Loucy (cell line): ENCODE measurements around the gene OPN1MW3.
"Not testable (repeated sequence)": the region's sequence is repeated elsewhere in the genome, so short reads cannot be mapped to it uniquely, and the experiment has no call there.

Experiments
- CTCF ChIP-seq: fragments of 200-600 bp; sonication (generic); conservative IDR thresholded peaks from 2 replicates; pipeline ENCODE4 v1.5.1; 2014; ENCODE audit warnings: mild to moderate bottlenecking, antibody characterized with exemption, low read length
- EZH2phosphoT487 ChIP-seq: fragments of 200-600 bp; IDR thresholded peaks from 2 replicates; pipeline ENCODE4 v1.6.1; 2018; ENCODE audit warnings: antibody characterized with exemption, mild to moderate bottlenecking, moderate library complexity, borderline replicate concordance

GRCh38 chrX:154248076-154248475, 9.3 kb upstream of the OPN1MW3 start:
- TF ChIP-seq CTCF, EZH2phosphoT487: not testable (repeated sequence)
